IPS-18a (cell line): ENCODE data around the gene ZNF207.
"Not testable (repeated sequence)": the region's sequence is repeated elsewhere in the genome, so short reads cannot be mapped to it uniquely, and the experiment has no call there.

Source experiments
- H3K27ac ChIP-seq: one replicate; pipeline ENCODE4 v1.5.1; 2013; ENCODE audit warnings: low read length
- H3K27me3 ChIP-seq: one replicate; pipeline ENCODE4 v1.6.1; 2013; ENCODE audit warnings: mild to moderate bottlenecking, low read length; ENCODE audit not compliant: control insufficient read depth, insufficient read depth
- H3K36me3 ChIP-seq: one replicate; pipeline ENCODE4 v1.6.1; 2013; ENCODE audit warnings: low read depth, low read length; ENCODE audit not compliant: control insufficient read depth
- H3K4me1 ChIP-seq: one replicate; pipeline ENCODE4 v1.6.1; 2013; ENCODE audit warnings: low read depth, low read length; ENCODE audit not compliant: control insufficient read depth
- H3K4me3 ChIP-seq: one replicate; pipeline ENCODE4 v1.5.1; 2013; ENCODE audit warnings: low read length
- H3K9ac ChIP-seq: one replicate; pipeline ENCODE4 v1.6.1; 2013; ENCODE audit warnings: mild to moderate bottlenecking, low read length, moderate library complexity
- H3K9me3 ChIP-seq: one replicate; pipeline ENCODE4 v1.6.1; 2013; ENCODE audit warnings: low read depth, low read length; ENCODE audit not compliant: control insufficient read depth

ZNF207 gene

DNA sequence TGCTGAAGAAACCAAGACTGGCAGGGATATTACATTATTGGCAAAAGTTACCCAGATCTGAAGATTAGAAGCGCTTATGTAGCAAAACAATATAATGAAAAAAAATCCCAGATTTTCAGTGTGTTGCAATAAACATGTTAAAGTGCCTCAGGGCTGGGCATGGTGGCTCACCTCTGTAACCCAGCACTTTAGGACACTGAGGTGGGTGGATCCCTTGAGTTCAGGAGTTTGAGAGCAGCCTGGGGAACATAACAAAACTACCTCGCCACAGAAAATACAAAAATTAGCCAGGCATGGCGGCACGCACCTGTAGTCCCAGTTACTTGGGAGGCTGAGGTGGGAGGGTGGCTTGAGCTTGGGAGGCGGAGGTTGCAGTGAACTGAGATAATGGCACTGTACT lies 6.8 kb downstream of the ZNF207 start:
- H3K9ac ChIP-seq = no peak overlapping the region
- H3K9me3 ChIP-seq = no peaks in the 10 kb centered on the region
- no peak overlapping the region for H3K4me3 ChIP-seq
- peaks cover 6% of the 10 kb centered on the region for H3K4me1 ChIP-seq
- H3K36me3 ChIP-seq = peaks cover 86% of the 10 kb centered on the region
- H3K27ac ChIP-seq = no peak overlapping the region
- H3K27me3 ChIP-seq = no peaks in the 10 kb centered on the region

DNA sequence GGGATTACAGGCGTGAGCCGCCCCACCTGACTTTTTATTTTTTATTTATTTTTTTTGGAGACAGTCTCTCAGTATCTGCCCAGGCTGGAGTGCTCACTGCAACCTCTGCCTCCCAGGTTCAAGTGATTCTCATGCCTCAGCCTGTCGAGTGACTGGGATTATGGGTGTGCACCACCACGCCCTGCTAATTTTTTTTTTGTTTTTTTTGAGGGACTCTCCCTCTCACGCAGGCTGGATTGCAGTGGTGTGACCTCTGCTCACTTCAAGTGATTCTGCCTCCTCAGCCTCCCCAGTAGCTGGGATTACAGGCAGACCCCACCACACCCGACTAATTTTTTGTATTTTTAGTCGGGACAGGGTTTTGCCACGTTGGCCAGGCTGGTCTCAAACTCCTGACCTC lies 7.7 kb downstream of the ZNF207 start:
- Histone ChIP-seq H3K9me3 (no peaks in the 10 kb centered on the region), H3K4me3 (no peak overlapping the region), H3K4me1 (peaks cover 1% of the 10 kb centered on the region), H3K36me3 (peaks cover 88% of the 10 kb centered on the region), H3K27me3 (no peaks in the 10 kb centered on the region), H3K27ac (no peak overlapping the region), H3K9ac (no peak overlapping the region)

DNA sequence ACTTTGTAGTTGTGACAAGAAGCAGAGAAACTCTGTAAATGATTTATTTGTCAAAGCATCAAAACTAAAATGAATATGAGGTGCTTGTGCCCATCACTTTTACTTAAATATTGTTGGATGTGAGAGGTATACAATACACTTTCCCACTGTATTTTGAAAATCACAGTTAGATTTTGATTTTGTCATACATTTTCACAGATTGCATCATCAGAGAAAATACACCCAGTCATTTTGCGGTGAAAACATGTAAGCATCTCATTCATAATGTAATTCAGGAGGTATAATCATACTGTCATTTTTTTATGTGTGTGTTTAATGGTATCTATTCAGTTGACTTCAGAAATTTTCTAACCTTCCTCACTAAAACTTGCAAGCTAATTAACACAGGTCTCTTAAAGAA lies 11.3 kb downstream of the ZNF207 start:
- H3K27ac ChIP-seq = no peak overlapping the region
- H3K36me3 ChIP-seq = peaks cover 95% of the 10 kb centered on the region
- H3K9me3 ChIP-seq = no peaks in the 10 kb centered on the region
- no peak overlapping the region for H3K9ac ChIP-seq
- no peaks in the 10 kb centered on the region for H3K4me1 ChIP-seq
- no peaks in the 10 kb centered on the region for H3K27me3 ChIP-seq
- H3K4me3 ChIP-seq = no peak overlapping the region

DNA sequence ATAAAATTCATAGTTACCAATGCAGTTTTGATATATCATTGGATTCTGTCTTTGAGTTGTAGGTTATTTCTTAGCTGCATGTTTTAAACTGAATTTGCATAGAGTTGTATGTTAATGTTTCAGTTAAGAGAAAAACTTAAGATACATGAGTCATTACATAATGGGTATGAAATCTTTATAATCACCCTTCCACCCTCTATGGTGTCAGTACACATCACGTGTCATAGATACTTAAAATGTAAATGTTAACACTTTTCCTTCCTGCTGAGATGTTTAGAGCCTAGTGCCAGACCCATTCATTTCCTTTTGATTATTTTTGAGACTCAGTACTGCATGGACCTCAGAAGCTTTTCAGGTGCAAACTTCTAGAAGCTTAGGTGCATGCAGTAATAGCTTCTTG lies 20.5 kb downstream of the ZNF207 start:
- H3K9me3 ChIP-seq = no peaks in the 10 kb centered on the region
- peaks cover 97% of the 10 kb centered on the region for H3K36me3 ChIP-seq
- no peaks in the 10 kb centered on the region for H3K4me1 ChIP-seq
- no peaks in the 10 kb centered on the region for H3K27me3 ChIP-seq
- H3K27ac ChIP-seq = no peak overlapping the region
- H3K4me3 ChIP-seq = no peak overlapping the region
- no peak overlapping the region for H3K9ac ChIP-seq

DNA sequence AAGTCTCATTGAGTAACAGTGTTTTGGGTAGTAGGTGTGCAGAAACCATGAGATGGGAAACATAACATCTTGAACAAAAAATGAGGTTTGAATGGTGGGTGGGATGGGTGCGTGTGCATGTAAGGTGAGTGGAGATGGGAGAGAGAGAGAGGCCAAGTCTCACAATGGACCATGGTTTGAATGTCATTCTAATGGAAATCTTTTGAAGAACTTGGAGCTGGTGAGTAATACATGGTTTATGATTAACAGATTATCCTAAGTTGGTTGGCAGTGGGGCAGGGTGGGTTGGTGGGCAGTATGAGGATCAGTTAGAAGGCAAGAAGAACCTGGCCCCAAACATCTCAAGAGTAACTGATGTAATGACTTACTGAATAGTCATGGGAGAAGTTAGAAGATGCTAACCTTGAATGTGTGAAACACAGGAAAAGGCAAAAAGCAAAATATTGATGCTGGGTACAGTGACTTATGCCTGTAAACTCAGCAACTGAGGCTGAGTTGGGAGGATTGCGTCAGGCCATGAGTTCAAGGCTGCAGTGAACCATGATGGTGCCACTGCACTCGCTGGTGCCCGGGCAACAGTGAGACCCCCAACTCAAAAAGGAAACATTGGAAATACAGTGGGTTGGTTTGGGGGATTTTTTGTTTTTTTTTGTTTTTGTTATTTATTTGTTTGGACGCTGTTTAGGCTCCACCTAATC lies 32.7 kb downstream of the ZNF207 start:
- Histone ChIP-seq H3K36me3 (peaks cover 38% of the 10 kb centered on the region), H3K4me3 (no peak overlapping the region)

DNA sequence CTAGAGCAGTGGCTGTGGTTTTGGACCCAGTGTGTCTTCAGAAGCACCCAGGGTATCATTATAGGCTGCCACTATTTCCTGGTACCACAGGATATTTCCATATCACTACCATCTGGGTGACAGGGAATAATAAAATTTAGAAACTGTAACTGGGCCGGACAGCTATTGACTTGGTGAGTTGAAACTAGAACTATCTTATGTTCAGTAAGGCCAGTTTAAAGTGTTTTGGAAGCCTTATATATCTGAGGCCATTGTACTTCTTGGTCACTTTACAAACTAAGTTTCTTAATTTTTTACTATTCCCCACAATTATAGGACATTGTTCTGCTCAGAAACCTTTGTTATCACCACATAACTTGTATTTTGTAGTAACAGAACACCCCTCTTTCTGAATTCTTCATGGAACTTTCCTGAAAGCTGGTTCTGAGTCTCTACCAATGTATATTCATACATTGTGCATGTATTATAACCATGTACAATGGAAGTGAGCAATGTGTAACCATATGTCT lies 34.0 kb downstream of the ZNF207 start:
- no peaks in the 10 kb centered on the region for H3K4me1 ChIP-seq
- no peaks in the 10 kb centered on the region for H3K27me3 ChIP-seq
- H3K27ac ChIP-seq = no peak overlapping the region
- H3K9ac ChIP-seq = no peak overlapping the region
- H3K4me3 ChIP-seq = no peak overlapping the region
- H3K36me3 ChIP-seq = peaks cover 25% of the 10 kb centered on the region
- H3K9me3 ChIP-seq = no peaks in the 10 kb centered on the region

More for the DNA sequence above, 32.7 kb downstream of the ZNF207 start:
- Histone ChIP-seq H3K4me1 (no peaks in the 10 kb centered on the region), H3K9ac (no peak overlapping the region), H3K9me3 (no peaks in the 10 kb centered on the region), H3K27me3 (no peaks in the 10 kb centered on the region), H3K27ac (no peak overlapping the region)

DNA sequence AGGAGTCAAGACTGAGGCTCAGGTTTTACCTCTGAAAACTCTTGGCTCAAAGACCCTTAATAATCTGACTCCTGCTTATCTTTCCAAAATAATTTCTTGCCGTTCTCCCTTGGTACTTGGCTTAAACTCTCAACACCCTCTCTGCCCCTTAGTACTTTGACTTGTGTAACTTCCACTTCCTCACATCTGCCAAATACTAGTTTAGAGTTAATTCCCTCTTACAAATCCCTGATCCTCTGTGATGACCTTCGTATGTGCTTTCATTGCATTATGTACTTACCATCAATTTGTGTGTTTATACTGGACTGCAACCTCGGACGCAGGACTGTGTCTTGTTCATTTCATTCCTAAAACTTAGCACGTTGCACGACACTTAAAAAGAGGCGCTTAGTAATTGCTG lies 35.2 kb downstream of the ZNF207 start:
- Histone ChIP-seq H3K27ac (no peak overlapping the region), H3K4me1 (no peaks in the 10 kb centered on the region), H3K27me3 (no peaks in the 10 kb centered on the region), H3K9ac (no peak overlapping the region), H3K9me3 (no peaks in the 10 kb centered on the region), H3K36me3 (peaks cover 14% of the 10 kb centered on the region), H3K4me3 (no peak overlapping the region)

DNA sequence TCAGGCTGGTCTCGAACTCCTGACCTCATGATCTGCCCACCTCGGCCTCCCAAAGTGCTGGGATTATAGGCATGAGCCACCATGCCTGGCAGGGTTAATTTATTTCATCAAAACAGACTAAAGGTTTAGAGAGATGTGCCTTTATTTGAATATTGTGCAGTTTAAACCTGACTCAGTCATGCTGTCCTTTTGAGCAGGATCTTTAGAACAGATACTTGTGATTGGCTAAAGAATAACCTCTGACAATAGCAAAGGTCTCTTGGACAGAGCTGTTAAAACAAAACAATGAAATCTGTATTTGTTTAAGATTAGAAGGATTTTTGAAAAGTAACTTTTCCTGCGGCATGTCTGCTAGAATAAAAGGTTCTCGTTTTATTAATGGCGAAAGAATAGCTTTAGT lies 36.0 kb downstream of the ZNF207 start:
- Histone ChIP-seq H3K9ac (no peak overlapping the region), H3K27ac (no peak overlapping the region), H3K27me3 (no peaks in the 10 kb centered on the region), H3K36me3 (peaks cover 9% of the 10 kb centered on the region), H3K4me1 (no peaks in the 10 kb centered on the region), H3K4me3 (no peak overlapping the region), H3K9me3 (no peaks in the 10 kb centered on the region)

DNA sequence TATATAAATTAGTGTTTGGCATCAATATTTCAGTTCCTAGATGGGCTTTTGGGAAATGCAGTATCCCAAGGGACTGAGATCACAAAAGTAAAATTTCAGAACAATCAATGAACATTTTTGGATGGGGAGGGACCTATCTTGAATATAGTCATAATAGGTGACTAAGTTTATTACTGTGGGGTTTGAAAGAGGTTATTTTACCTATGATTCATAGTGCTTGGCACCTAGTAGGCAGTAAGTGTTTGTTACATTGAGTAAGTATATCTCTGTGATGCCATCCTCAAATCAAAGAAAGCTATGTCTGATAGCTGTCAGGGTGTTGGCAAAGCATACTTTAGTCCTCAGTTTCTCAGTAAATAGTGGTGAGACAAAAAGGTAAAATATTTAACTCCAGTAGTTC lies 36.9 kb downstream of the ZNF207 start:
- Histone ChIP-seq H3K36me3 (peaks cover 6% of the 10 kb centered on the region), H3K4me1 (no peaks in the 10 kb centered on the region), H3K4me3 (no peak overlapping the region), H3K27me3 (no peaks in the 10 kb centered on the region), H3K27ac (no peak overlapping the region), H3K9ac (no peak overlapping the region), H3K9me3 (no peaks in the 10 kb centered on the region)

DNA sequence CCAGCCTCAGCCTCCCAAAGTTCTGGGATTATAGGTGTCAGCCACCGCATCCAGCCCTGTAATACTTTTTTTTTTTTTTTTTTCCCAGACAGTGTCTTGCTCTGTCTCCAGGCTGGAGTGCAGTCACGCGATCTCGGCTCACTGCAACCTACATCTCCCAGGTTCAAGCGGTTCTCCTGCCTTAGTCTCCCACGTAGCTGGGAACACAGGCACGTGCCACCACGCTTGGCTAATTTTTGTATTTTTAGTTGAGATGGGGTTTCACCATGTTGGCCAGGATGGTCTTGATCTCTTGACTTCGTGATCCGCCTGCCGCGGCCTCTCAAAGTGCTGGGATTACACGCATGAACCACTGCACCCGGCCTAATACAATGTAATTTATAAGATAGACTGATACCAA lies 38.2 kb downstream of the ZNF207 start:
- H3K27ac ChIP-seq, H3K4me1 ChIP-seq, H3K4me3 ChIP-seq, H3K9ac ChIP-seq, H3K9me3 ChIP-seq, H3K36me3 ChIP-seq, H3K27me3 ChIP-seq: not testable (repeated sequence)

DNA sequence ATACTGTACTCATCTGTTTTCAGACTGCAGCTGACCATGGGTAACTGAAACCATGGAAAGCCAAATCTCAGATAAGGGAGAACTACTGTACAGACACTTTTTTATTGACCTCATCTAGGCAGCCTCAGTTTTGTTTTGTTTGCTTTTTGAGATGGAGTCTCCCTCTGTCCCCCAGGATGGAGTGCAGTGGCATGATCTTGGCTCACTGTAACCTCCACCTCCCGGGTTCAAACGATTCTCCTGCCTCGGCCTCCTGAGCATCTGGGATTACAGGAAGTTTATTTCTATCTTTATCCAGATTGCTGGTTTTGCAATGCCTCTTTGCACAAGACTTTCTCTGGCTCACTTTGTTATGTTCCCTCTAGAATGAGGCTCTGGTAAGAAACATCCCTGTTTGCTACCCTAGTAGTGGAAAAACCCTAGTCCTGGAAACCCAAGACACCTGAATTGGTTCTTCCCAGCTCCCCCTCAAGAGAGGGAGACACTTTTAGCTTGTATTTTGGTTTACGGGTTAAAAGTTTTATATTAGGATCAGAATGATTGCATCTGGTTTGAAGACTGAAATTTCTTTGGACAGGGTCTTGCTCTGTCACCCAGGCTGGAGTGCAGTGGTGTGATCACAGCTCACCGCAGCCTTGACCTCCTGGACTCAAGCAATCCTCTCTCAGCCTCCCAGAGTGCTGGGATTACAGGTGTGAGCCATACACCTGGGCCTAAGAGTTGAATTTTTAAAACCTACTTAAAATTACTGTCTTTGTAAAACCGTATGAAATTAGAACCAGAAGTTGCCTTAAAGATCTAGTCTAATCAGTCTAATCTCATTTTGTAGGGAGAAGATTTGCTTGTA lies 38.9 kb downstream of the ZNF207 start:
- no peak overlapping the region for H3K27ac ChIP-seq
- H3K36me3 ChIP-seq = no peaks in the 10 kb centered on the region
- H3K9ac ChIP-seq = no peak overlapping the region
- H3K27me3 ChIP-seq = no peaks in the 10 kb centered on the region
- no peak overlapping the region for H3K4me3 ChIP-seq
- no peaks in the 10 kb centered on the region for H3K9me3 ChIP-seq
- no peaks in the 10 kb centered on the region for H3K4me1 ChIP-seq

DNA sequence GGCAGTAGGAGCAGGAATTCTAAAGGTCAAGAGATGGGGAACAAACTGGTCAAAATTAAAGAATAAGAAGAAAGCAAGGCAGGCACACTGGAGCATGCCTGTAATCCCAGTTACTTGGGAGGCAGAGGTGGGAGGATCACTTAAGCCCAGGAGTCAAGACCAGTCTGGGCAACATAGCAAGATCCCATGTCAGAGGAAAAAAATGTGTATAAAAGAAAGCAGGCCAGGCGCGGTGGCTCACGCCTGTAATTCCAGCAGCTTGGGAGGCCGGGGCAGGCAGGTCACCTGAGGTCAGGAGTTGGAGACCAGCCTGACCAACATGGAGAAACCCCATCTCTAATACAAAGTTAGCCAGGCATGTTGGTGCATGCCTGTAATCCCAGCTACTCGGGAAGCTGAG lies 43.9 kb downstream of the ZNF207 start:
- Histone ChIP-seq H3K27me3 (no peaks in the 10 kb centered on the region), H3K27ac (no peak overlapping the region), H3K4me1 (no peaks in the 10 kb centered on the region), H3K36me3 (no peaks in the 10 kb centered on the region), H3K4me3 (no peak overlapping the region), H3K9me3 (no peaks in the 10 kb centered on the region), H3K9ac (no peak overlapping the region)
